SU-DHL-6 (cell line): ENCODE results near the gene LY6G6D.

Experiments used
- H2AFZ ChIP-seq: fragments of 200-600 bp; sonication (generic); 2 replicates; pipeline ENCODE4 v1.6.1; 2014; ENCODE audit warnings: low read depth, mild to moderate bottlenecking, moderate library complexity, mixed read lengths, antibody characterized with exemption, low read length; ENCODE audit not compliant: severe bottlenecking
- H3F3A ChIP-seq: fragments of 200-600 bp; shearing (Covaris generic); 2 replicates; pipeline ENCODE4 v1.6.0; 2016; ENCODE audit warnings: antibody characterized with exemption, mild to moderate bottlenecking; ENCODE audit not compliant: insufficient read depth
- H3K27ac ChIP-seq: fragments of 200-600 bp; sonication (generic); 2 replicates; pipeline ENCODE4 v1.5.1; 2016; ENCODE audit warnings: low read depth, mild to moderate bottlenecking, low read length, moderate library complexity, mixed read lengths
- H3K27me3 ChIP-seq: fragments of 200-600 bp; sonication (generic), shearing (Covaris generic); 2 replicates; pipeline ENCODE4 v1.6.0; 2014; ENCODE audit warnings: mild to moderate bottlenecking, low read length
- H3K36me3 ChIP-seq: fragments of 200-600 bp; sonication (generic); 2 replicates; pipeline ENCODE4 v1.6.1; 2014; ENCODE audit warnings: mild to moderate bottlenecking, low read length, mixed read lengths
- H3K4me2 ChIP-seq: fragments of 300-600, 200-600 bp; shearing (Covaris generic), sonication (generic); 2 replicates; pipeline ENCODE4 v1.6.0; 2014; ENCODE audit warnings: low read length, low read depth, mild to moderate bottlenecking; ENCODE audit not compliant: poor library complexity, severe bottlenecking
- H3K4me3 ChIP-seq: fragments of 200-600 bp; sonication (generic); 2 replicates; pipeline ENCODE4 v1.5.1; 2014; ENCODE audit warnings: antibody characterized with exemption, low read length, mild to moderate bottlenecking, mixed read lengths; ENCODE audit not compliant: insufficient read depth, poor library complexity, severe bottlenecking
- H3K79me2 ChIP-seq: fragments of 200-600 bp; sonication (generic); 2 replicates; pipeline ENCODE4 v1.6.1; 2014; ENCODE audit warnings: mild to moderate bottlenecking, low read length, moderate library complexity; ENCODE audit not compliant: insufficient read depth
- H3K9ac ChIP-seq: fragments of 200-600 bp; sonication (generic); 2 replicates; pipeline ENCODE4 v1.7.0; 2014; ENCODE audit warnings: mild to moderate bottlenecking, low read length
- H3K9me2 ChIP-seq: fragments of 200-600 bp; sonication (generic); replicated peaks from 2 replicates; pipeline ENCODE4 v1.6.1; 2014; ENCODE audit warnings: low read length; ENCODE audit not compliant: insufficient read depth
- H3K9me3 ChIP-seq: fragments of 200-600 bp; sonication (generic); 2 replicates; pipeline ENCODE4 v1.6.1; 2014; ENCODE audit warnings: low read length, mixed read lengths; ENCODE audit not compliant: insufficient read depth
- H4K20me1 ChIP-seq: fragments of 200-600 bp; sonication (generic); 2 replicates; pipeline ENCODE4 v1.6.1; 2014; ENCODE audit warnings: low read depth, mild to moderate bottlenecking, antibody characterized with exemption, low read length, moderate library complexity, mixed read lengths
- CTCF ChIP-seq: fragments of 200-600 bp; sonication (generic); IDR thresholded peaks from one replicate; pipeline ENCODE4 v1.5.1; 2017; ENCODE audit warnings: antibody characterized with exemption, mild to moderate bottlenecking, low read length, moderate library complexity; ENCODE audit not compliant: insufficient read depth, poor library complexity, severe bottlenecking
- EZH2phosphoT487 ChIP-seq: fragments of 200-600 bp; sonication (generic), shearing (Covaris generic); conservative IDR thresholded peaks from 2 replicates; pipeline ENCODE4 v1.6.1; 2018; ENCODE audit warnings: mild to moderate bottlenecking, antibody characterized with exemption, low read length, moderate library complexity, mixed read lengths

LY6G6D gene

DNA sequence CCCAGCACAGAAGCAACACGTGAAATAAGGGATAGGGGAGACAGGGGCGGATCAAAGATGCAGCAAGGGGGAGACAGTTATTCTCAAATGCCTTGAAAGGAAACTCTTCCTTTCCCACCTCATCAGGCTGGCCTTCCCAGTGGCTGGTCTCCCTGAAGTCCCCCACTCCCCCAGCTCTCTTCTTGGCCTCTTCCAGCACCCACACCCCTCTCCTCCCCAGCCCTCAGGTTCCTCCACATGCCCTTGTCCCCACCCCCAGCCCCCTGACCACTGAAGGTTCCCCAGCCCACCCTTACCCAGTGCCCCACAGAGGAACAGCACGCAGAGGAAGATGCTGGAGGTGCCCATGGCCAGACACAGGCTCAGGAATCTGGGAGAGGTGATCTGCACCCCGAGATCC lies 1.7 kb upstream of the LY6G6D start:
- no peak overlapping the region for H3K27ac ChIP-seq
- H3F3A ChIP-seq, result no peaks in the 10 kb centered on the region
- H3K36me3 ChIP-seq, result no peaks in the 10 kb centered on the region
- H2AFZ ChIP-seq, result no peak overlapping the region
- no peaks in the 10 kb centered on the region for H3K79me2 ChIP-seq
- no peaks in the 10 kb centered on the region for H3K9me2 ChIP-seq
- H3K4me3 ChIP-seq, result no peak overlapping the region
- no peaks in the 10 kb centered on the region for H3K9me3 ChIP-seq
- no peak overlapping the region for H3K4me2 ChIP-seq
- no peak for TF ChIP-seq CTCF
- no peak for TF ChIP-seq EZH2phosphoT487
- H4K20me1 ChIP-seq, result no peaks in the 10 kb centered on the region
- H3K27me3 ChIP-seq, result no peaks in the 10 kb centered on the region
- H3K9ac ChIP-seq, result no peak overlapping the region

DNA sequence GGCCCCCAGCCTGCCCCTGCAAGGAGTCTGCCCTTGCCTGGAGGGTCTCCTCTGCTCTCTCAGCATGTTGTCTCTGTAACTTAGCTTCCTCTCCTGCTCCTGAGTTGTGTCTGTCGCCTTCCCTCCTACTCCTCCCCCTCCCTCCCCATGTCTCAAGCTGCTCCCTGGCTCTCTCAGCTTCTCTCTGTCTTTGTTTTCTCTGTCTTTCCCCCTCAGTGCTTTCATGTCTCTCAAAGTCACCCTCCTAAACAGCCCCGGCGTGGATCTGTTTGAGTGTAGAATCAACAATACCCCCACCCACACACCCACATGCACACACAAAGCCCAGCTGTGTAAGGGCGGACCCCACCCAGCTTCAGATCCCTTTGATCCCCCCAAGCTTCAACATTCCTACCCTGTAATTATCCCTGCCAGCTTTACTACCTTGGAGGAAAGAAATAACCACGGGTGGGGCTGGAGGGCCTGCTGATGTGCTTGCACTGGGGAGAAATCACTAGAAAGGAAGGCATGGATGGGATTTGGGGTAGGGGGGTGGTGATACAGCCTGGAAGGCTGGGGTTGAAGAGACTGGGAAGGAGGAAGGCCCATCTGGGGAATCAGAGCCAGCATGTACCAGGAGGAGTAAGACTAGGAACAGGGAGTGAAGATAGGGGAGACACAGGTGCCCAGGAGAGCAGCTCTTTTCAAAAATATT lies 1.0 kb upstream of the LY6G6D start:
- H3K27ac ChIP-seq, result no peak overlapping the region
- no peaks in the 10 kb centered on the region for H3K36me3 ChIP-seq
- no peaks in the 10 kb centered on the region for H3F3A ChIP-seq
- no peaks in the 10 kb centered on the region for H3K79me2 ChIP-seq
- no peak overlapping the region for H2AFZ ChIP-seq
- no peaks in the 10 kb centered on the region for H3K9me3 ChIP-seq
- no peaks in the 10 kb centered on the region for H4K20me1 ChIP-seq
- no peak overlapping the region for H3K4me3 ChIP-seq
- H3K27me3 ChIP-seq, result no peaks in the 10 kb centered on the region
- H3K9ac ChIP-seq, result no peak overlapping the region
- H3K4me2 ChIP-seq, result no peak overlapping the region
- TF ChIP-seq CTCF (no peak), EZH2phosphoT487 (no peak)
- no peaks in the 10 kb centered on the region for H3K9me2 ChIP-seq

GRCh38 chr6:31717499-31718222 lies 2.5 kb downstream of the LY6G6D start:
- Histone ChIP-seq H3K27ac (no peak overlapping the region), H3K79me2 (no peaks in the 10 kb centered on the region), H3K4me2 (no peak overlapping the region), H3K9me2 (no peaks in the 10 kb centered on the region), H3K4me3 (no peak overlapping the region), H2AFZ (no peak overlapping the region), H3K9me3 (no peaks in the 10 kb centered on the region), H3K36me3 (no peaks in the 10 kb centered on the region), H3K9ac (no peak overlapping the region), H3F3A (no peaks in the 10 kb centered on the region), H4K20me1 (no peaks in the 10 kb centered on the region), H3K27me3 (no peaks in the 10 kb centered on the region)
- no peak for TF ChIP-seq EZH2phosphoT487
- TF ChIP-seq CTCF, result no peak
